Stimulated activated CD4-positive, alpha-beta T cell treated with anti-CD3 and anti-CD28 coated beads, Interleukin-1b, Interleukin-23, amount 100 ng/mL, for 4 hours (primary cell): ENCODE measurements around the gene NCMAP.

Experiments
- DNase-seq, 2 donors: peaks; one replicate each; pipeline ENCODE4 v3.0.0-alpha.2; 2020; ENCODE audit warnings: low read depth in 2 of 2

The NCMAP gene

DNA sequence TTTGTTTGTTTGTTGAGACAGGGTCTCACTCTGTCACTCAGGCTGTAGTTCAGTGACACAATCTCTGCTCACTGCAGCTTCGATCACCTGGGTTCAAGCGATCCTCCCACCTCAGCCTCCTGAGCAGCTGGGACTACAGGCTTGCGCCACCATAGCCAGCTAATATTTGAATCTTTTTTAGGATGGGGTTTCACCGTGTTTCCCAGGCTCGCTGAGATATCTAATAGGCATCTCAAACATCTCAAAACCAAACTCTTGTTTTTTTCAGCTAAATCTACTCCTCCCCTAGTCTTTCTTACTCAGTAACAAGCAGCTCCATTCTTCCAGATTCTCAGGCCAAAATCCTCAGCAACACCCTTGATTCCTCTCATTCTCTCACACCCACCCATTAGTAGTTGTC, 65.2 kb downstream of the NCMAP start:
- DNase-seq = no peak

DNA sequence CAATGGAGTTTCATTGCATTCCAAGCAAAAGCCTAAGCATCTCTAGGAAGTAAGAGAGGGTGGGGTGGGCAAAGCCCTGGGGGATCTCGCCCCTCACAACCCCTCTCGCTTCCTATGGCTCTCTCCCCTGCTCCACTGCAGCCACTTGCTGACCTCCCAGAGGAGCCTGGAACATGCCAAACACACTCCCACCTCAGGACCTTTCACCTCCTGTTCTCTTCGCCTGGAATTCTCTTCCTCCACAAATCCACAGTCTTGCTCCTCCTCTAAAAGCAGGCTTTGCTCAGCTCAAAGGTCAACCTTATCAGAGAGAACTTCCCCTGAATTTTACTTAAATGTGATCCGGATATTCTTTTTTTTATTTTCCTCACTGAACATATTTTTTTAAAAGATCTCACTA, 66.3 kb downstream of the NCMAP start:
- DNase-seq = no peak

DNA sequence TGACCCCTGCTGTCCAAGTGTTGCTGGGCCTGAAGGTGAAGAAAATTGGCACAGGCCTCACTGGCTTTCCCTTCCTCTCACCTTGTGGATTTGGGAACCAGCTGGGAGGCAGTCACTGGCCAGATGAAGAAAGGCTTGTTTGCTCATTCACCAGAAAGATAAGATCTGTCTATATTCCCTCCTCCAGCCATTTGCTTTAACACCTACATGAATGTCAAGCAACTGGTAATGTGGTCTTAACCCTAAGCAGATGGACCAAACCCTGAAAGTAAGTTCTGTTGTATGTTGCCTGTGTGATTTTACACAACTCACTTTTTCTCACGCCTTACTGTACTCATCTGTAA, 76.9 kb downstream of the NCMAP start:
- no peak for DNase-seq

DNA sequence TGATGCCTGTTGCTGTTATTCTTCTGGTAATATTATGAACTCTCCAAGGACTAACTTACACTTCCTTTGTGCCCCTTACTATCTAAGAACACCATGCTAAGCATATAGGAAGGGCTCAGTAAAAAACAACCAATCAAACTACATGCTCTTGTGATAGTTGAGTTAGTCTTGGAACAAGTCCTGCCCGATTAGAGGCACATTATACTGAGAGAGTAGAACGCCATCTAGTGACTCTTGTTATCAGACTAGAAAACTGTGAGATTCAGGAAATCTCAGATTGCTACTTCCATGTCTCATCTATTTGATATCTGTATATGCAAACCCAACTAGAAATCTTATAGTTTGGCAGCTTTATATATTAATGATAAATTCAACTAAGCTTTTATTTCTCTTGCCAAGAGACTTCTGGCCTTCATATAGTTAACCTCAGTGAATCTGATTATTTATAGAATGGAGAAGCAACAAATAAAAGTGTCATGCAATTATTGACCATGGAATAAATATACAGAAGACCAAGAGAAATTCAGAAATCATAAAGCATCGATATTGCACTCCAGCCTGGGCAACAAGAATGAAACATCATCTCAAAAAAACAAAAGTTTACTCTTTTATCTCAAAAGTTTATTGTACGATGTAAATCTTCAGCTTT, 79.4 kb downstream of the NCMAP start:
- peak in 1 of 2 donors; percentile 1 for DNase-seq

DNA sequence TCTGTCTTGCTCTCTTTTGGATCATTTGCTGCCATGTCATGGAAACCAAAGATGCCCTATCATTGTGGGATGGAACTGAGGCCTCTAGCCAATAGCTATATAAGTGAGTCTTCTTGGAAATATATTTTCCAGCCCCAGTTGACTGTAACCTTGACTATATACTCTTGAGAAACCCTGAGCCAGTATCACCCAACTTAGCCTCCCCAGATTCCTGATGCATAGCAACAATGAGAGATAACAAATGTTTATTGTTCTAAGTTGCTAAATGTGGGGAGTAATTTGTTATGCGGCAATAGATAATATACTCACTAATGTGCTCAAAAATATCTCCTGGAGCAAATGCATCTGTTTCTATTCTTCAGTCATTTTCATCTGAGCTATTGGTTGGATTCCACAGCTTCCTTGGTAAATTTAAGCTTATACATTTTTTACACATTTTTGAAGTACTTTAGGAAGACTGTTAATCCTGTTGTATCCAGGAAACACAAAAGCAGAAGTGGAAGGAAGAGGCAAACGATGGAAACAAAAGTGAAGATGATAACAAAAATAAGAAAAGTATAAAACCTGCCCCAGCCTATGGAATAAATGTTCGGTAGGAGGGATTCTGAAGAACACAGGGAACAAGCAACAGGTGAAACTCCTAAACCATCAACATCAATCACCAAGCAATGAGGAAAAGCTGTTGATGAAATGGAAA, 80.9 kb downstream of the NCMAP start:
- DNase-seq = no peak

DNA sequence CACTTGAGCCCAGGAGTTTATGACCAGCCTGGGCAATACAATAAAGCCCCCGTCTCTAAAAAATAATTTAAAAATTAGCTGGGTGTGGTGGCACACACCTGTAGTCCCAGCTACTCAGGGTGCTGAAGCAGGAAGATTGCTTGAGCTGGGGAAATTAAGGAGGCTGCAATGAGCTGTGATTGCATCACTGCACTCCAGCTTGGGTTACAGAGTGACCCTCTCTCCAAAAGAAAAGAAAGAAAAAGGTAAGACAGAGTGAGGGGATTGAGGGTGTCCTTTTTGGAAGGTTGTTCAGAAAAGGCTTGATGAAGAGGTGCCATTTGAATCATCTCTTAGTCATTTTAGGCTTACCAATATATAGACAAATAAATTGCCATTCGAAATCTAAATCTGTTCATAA, 83.2 kb downstream of the NCMAP start:
- no peak for DNase-seq

DNA sequence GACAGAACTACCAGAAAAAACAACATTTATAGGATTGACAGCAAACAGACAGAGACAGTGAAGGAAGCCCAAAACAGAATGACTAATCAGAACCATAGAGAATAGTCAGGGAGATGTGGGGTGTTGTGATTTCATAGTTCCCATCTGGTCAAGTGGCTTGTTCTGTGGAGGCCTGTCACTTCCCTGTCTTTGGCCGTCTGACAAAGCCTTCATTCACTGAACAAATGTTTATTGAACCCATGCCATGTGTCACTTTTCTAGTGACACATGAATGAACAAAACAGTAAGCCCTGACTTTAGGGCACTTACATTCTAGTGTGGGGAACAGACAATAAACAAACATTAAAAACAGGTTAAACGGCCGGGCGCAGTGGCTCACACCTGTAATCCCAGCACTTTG, 84.0 kb downstream of the NCMAP start:
- no peak for DNase-seq

- DNase-seq = no peak
Observed at GRCh38 chr1:24640288-24640687, 84.4 kb downstream of the NCMAP start.

DNA sequence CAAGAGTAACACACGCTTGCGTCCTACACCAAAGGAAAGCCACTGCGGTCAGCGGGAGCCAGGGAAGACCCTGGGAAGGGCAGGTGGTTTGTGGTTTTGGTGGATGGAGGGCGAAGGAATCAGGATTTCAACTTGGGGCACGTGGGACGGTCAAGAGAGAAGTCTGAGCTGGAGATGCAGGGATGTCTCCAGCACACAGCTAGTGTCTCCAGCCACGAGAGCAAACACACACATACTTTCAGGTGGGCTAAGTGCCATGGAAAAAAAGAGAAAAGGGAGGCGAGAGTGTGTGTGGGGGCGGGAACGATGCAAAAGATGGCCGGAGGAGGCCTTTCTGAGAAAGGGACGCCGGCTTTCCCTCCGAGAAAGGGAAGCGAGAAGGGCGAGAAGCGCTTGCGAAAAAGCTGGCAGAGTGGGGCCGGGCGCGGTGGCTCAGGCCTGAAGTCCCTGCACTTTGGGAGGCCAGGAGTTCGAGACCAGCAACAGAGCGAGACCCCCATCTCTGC, 85.8 kb downstream of the NCMAP start:
- DNase-seq = peak; percentile 9 to 19

DNA sequence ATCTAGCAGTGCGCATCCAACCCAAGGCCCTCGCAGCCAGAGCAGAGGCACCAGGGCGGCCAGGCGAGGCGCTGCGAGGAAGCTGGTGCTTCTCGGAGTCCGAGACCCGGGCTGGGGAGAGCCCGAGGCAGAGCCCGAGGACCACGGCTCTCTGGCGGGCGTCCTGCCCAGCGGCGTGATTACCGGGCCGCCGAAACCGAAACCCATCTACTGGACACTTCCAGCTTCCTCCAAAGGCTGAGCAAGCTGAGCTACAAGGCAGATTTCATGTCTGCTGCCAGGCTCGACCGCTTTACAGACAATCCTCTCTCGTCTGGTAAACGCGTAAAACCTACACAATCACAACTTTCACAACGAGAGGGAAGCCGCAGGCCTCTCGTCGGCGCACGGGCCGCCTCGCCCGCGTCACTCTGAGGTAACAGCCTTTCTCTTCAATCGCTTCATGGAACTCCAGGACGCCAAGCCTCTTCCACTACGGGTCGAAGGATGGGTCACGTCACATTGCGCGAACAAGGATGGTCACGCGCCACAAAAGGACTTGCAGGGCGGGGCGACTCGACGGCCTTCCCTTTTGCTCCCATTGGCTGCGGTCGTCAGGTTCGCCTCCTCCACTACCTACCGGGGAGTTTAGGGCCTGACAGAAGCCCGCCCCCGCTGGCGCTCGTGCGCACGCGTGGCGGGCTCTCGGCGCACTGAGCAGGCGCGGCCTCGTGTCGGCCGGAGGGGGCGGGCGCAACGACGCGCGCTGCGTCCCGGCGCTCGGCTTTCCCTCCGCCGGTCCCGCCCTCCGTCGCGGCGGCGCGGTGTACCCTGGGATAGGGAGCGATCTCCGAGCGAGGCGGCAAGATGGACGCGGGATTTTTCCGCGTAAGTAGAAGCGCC, 86.8 kb downstream of the NCMAP start, which contains the start of gene SRRM1:
TSS of gene SRRM1 (plus strand) at position 822 of the 882 bp plus-strand sequence. CDS start at position 847, 25 bp downstream.
- peak; percentile 92 to 95 for DNase-seq

- no peak for DNase-seq
Observed at GRCh38 chr1:24643363-24644099, 87.6 kb downstream of the NCMAP start.

GRCh38 chr1:24644100-24644384, 88.2 kb downstream of the NCMAP start:
- no peak for DNase-seq

- no peak for DNase-seq
Observed at GRCh38 chr1:24648919-24649318, 93.0 kb downstream of the NCMAP start.

DNA sequence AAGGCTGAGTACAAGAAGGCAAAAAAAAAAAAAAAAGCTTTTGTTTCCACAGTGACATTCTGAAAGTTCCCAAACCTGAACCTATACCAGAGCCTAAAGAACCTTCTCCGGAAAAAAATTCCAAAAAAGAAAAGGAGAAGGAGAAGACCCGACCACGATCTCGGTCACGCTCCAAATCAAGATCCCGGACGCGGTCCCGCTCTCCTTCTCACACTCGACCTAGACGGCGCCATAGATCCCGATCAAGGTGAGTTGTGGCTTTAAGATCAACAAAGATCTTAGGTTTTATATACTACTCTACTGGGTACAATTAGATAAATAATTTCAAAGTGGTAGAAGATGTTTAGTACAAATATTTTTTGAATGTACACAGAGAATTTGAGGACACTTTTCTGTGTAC, 96.5 kb downstream of the NCMAP start:
- DNase-seq = no peak

DNA sequence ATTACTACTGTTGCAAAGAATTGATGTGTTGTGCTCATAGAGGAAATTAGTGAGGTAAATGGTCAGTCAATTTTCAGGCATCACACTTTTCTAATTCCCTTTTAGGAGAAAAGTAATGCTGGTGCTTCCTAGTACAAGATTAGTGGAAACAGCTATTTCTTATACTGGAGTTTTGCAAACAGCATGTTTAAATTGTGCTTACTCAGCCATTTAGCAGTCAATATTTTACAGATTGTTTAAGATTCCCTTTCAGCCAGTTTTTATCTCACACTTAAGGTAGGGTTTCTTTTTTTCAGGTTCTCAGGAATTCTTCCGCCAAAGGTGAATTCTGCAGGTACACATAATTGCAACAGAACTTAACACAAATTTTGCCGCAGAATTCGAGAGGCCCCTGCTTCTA, 98.1 kb downstream of the NCMAP start:
- no peak for DNase-seq

GRCh38 chr1:24656046-24656445, 100.2 kb downstream of the NCMAP start:
- DNase-seq = no peak

GRCh38 chr1:24657781-24658180, 101.9 kb downstream of the NCMAP start:
- DNase-seq = no peak
